Astrocyte (in vitro differentiated cells and primary cell): ENCODE measurements around the gene ACSL6. TPM values are rescaled to one million over a fixed set of nuclear protein-coding genes. Genes with fewer than 3 reads are reported as not detected.
A peak's percentile ranks its signal among the peaks of the same experiment; 100 is the strongest.

Source experiments
- DNase-seq: peaks from one replicate; pipeline ENCODE4 v3.0.0-alpha.2; 2010; ENCODE audit warnings: low read depth
- FAIRE-seq: peaks from 2 replicates; lab custom pipeline; 2011; peaks lifted over from hg19 to GRCh38; lab: Jason Lieb, UNC
- H2AFZ ChIP-seq: 2 replicates; pipeline ENCODE4 v1.6.0; 2012; ENCODE audit warnings: low read depth, low read length, inconsistent platforms
- H3K27ac ChIP-seq: 2 replicates; pipeline ENCODE4 v1.5.1; 2011; ENCODE audit warnings: low read depth, low read length, inconsistent platforms
- H3K27me3 ChIP-seq: 2 replicates; pipeline ENCODE4 v1.6.0; 2011; ENCODE audit warnings: low read length, inconsistent platforms; ENCODE audit not compliant: insufficient read depth
- H3K36me3 ChIP-seq: 2 replicates; pipeline ENCODE4 v1.5.1; 2011; ENCODE audit warnings: low read length, inconsistent platforms; ENCODE audit not compliant: insufficient read depth
- H3K4me1 ChIP-seq: 2 replicates; pipeline ENCODE4 v1.5.1; 2011; ENCODE audit warnings: low read length, inconsistent platforms; ENCODE audit not compliant: insufficient read depth
- H3K4me2 ChIP-seq: 2 replicates; pipeline ENCODE4 v1.6.0; 2012; ENCODE audit warnings: low read length, inconsistent platforms
- H3K4me3 ChIP-seq: 2 replicates; pipeline ENCODE4 v1.5.1; 2011; ENCODE audit warnings: low read depth, mild to moderate bottlenecking, low read length, inconsistent platforms; ENCODE audit not compliant: insufficient read depth
- H3K79me2 ChIP-seq: 2 replicates; pipeline ENCODE4 v1.6.0; 2012; ENCODE audit warnings: mild to moderate bottlenecking, low read length, inconsistent platforms; ENCODE audit not compliant: insufficient read depth
- H3K9ac ChIP-seq: 2 replicates; pipeline ENCODE4 v1.6.0; 2012; ENCODE audit warnings: mild to moderate bottlenecking, low read length, inconsistent platforms
- H3K9me3 ChIP-seq: 2 replicates; pipeline ENCODE4 v1.5.1; 2012; ENCODE audit warnings: low read depth, mild to moderate bottlenecking, low read length, inconsistent platforms; ENCODE audit not compliant: insufficient read depth
- H4K20me1 ChIP-seq: 2 replicates; pipeline ENCODE4 v1.6.0; 2012; ENCODE audit warnings: low read length, inconsistent platforms; ENCODE audit not compliant: insufficient read depth
- H3K27ac Mint-ChIP-seq: one replicate; pipeline ENCODE4 v1.8.0; 2021; ENCODE audit warnings: mild to moderate bottlenecking, mixed read lengths; ENCODE audit not compliant: unreplicated experiment
- H3K27me3 Mint-ChIP-seq: one replicate; pipeline ENCODE4 v1.8.0; 2021; ENCODE audit warnings: low read depth, mixed read lengths; ENCODE audit not compliant: unreplicated experiment
- H3K36me3 Mint-ChIP-seq: one replicate; pipeline ENCODE4 v1.8.0; 2021; ENCODE audit warnings: low read depth, mixed read lengths; ENCODE audit not compliant: unreplicated experiment
- H3K4me1 Mint-ChIP-seq: one replicate; pipeline ENCODE4 v1.8.0; 2021; ENCODE audit warnings: low read depth, mixed read lengths; ENCODE audit not compliant: unreplicated experiment
- H3K4me3 Mint-ChIP-seq: one replicate; pipeline ENCODE4 v1.8.0; 2021; ENCODE audit warnings: mild to moderate bottlenecking, moderate library complexity, mixed read lengths; ENCODE audit not compliant: unreplicated experiment
- H3K9me3 Mint-ChIP-seq: one replicate; pipeline ENCODE4 v1.8.0; 2021; ENCODE audit warnings: mild to moderate bottlenecking, mixed read lengths; ENCODE audit not compliant: unreplicated experiment
- EZH2 ChIP-seq: IDR thresholded peaks from 2 replicates; pipeline ENCODE4 v1.6.1; 2012; ENCODE audit warnings: mild to moderate bottlenecking, low read length, inconsistent platforms; ENCODE audit not compliant: insufficient read depth
- total RNA-seq: library from RNA; stranded (reverse); gene quantifications from 2 replicates; pipeline ENCODE4 v1.2.1, GENCODE V29; 2021
- TF ChIP-seq, protein P1 (sequence below): IDR thresholded peaks from 2 replicates; pipeline ENCODE4 v1.5.1; 2011; ENCODE audit warnings: low read depth, mild to moderate bottlenecking, inconsistent platforms, low read length, moderate library complexity; ENCODE audit not compliant: insufficient read depth

The ACSL6 gene
- total RNA-seq, 1 donor from 2014 or later = 0.07 TPM

DNA sequence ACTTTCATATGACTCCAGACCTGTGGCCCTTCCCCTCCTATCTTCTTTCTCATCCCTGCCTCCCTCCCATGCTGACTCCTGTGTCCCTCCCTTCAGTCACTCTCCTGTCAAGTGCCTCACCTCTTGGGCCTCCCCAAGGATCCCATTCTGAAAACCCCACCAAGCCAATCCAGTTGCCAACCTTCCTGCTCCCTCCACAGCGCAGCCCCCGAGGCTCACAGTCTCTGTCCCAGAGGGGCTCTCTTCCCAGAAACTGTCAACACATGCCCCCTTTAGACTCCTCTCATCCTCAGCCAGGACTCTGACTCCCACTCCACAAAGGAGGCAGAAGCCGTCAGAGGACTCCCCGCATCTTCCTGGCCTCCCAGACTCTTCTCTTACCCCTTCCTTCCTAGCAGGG is 30.8 kb downstream of the ACSL6 start:
- Histone ChIP-seq H3K9me3 (no peaks in the 10 kb centered on the region), H4K20me1 (no peaks in the 10 kb centered on the region), H3K4me2 (no peak overlapping the region), H3K4me1 (no peaks in the 10 kb centered on the region), H3K79me2 (no peaks in the 10 kb centered on the region), H3K36me3 (no peaks in the 10 kb centered on the region), H3K9ac (no peak overlapping the region), H2AFZ (no peak overlapping the region), H3K4me3 (no peak overlapping the region), H3K27me3 (no peaks in the 10 kb centered on the region), H3K27ac (no peak overlapping the region)
- Mint-ChIP-seq H3K9me3 (no peaks in the 10 kb centered on the region), H3K27ac (no peak overlapping the region), H3K36me3 (no peaks in the 10 kb centered on the region), H3K27me3 (peaks cover 35% of the 10 kb centered on the region), H3K4me1 (peaks cover 21% of the 10 kb centered on the region), H3K4me3 (no peak overlapping the region)
- no peak for DNase-seq
- FAIRE-seq = no peak
- TF ChIP-seq, protein P1, sequence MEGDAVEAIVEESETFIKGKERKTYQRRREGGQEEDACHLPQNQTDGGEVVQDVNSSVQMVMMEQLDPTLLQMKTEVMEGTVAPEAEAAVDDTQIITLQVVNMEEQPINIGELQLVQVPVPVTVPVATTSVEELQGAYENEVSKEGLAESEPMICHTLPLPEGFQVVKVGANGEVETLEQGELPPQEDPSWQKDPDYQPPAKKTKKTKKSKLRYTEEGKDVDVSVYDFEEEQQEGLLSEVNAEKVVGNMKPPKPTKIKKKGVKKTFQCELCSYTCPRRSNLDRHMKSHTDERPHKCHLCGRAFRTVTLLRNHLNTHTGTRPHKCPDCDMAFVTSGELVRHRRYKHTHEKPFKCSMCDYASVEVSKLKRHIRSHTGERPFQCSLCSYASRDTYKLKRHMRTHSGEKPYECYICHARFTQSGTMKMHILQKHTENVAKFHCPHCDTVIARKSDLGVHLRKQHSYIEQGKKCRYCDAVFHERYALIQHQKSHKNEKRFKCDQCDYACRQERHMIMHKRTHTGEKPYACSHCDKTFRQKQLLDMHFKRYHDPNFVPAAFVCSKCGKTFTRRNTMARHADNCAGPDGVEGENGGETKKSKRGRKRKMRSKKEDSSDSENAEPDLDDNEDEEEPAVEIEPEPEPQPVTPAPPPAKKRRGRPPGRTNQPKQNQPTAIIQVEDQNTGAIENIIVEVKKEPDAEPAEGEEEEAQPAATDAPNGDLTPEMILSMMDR = no peak
- no peak for TF ChIP-seq EZH2

DNA sequence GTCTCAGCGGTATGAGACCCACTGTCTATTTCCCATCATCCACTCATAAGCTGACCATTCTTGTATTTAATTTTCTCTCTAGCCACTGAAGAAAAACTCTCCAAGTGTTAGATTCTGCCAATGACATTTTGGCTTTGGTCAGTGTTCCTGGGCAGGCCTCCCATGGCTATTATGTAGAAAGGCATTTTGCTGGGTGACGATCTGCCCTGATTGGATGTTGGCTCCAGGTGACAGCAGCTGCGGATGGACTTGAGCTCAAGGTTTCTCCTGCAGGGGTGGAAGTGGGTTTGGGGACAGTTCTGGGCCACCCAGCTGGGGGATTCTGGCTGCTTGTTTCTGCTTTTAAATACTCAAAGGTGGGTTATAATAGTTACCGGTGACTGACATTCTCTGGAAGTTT is 31.6 kb downstream of the ACSL6 start:
- Histone ChIP-seq H3K36me3 (no peaks in the 10 kb centered on the region), H3K27ac (no peak overlapping the region), H3K27me3 (no peaks in the 10 kb centered on the region), H2AFZ (no peak overlapping the region), H3K9ac (no peak overlapping the region), H3K4me1 (no peaks in the 10 kb centered on the region), H3K4me2 (no peak overlapping the region), H4K20me1 (no peaks in the 10 kb centered on the region), H3K4me3 (no peak overlapping the region), H3K9me3 (no peaks in the 10 kb centered on the region), H3K79me2 (no peaks in the 10 kb centered on the region)
- H3K27me3 Mint-ChIP-seq = peaks cover 31% of the 10 kb centered on the region
- no peak overlapping the region for H3K4me3 Mint-ChIP-seq
- H3K9me3 Mint-ChIP-seq = no peaks in the 10 kb centered on the region
- TF ChIP-seq EZH2 = no peak
- TF ChIP-seq, protein P1 = no peak
- H3K4me1 Mint-ChIP-seq = peaks cover 21% of the 10 kb centered on the region
- no peak for DNase-seq
- no peak for FAIRE-seq
- no peak overlapping the region for H3K27ac Mint-ChIP-seq
- no peaks in the 10 kb centered on the region for H3K36me3 Mint-ChIP-seq

DNA sequence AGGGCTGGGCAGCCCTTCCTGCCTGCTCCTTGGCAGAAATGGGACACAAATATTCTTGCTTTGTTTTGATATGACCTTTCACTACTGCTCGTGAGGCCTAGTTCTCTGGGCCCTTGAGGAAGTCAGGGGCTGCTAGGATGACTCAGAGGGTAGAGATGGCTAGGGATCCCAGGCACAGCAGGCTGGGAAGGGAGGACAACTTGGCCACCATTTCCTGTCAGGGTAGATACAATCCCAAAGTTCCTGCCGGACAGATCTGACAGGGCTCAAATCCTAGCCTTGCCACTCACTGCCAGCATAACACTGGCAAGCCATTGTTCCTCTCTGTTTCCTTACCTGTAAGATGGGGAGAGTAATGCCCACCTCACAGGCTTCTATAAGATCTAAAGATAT is 34.2 kb downstream of the ACSL6 start:
- no peak for FAIRE-seq

More for the DNA sequence above, 34.2 kb downstream of the ACSL6 start:
- Histone ChIP-seq H3K9ac (no peak overlapping the region), H3K4me2 (no peak overlapping the region), H3K27me3 (no peaks in the 10 kb centered on the region), H2AFZ (no peak overlapping the region), H3K9me3 (no peaks in the 10 kb centered on the region), H3K4me1 (no peaks in the 10 kb centered on the region), H3K4me3 (no peak overlapping the region), H3K36me3 (no peaks in the 10 kb centered on the region), H3K79me2 (no peaks in the 10 kb centered on the region), H3K27ac (no peak overlapping the region), H4K20me1 (no peaks in the 10 kb centered on the region)
- no peaks in the 10 kb centered on the region for H3K9me3 Mint-ChIP-seq
- DNase-seq = no peak
- no peak overlapping the region for H3K4me3 Mint-ChIP-seq
- TF ChIP-seq, protein P1 = no peak
- TF ChIP-seq EZH2 = no peak
- peaks cover 6% of the 10 kb centered on the region for H3K4me1 Mint-ChIP-seq
- H3K36me3 Mint-ChIP-seq = no peaks in the 10 kb centered on the region
- H3K27me3 Mint-ChIP-seq = peaks cover 34% of the 10 kb centered on the region
- H3K27ac Mint-ChIP-seq = peak overlapping the region; percentile 77
